ENCODE measurements around the gene RBM14. TPM values are rescaled to one million over a fixed set of nuclear protein-coding genes. Genes with fewer than 3 reads are reported as not detected.
A peak's percentile ranks its signal among the peaks of the same experiment; 100 is the strongest.

The RBM14 gene
- total RNA-seq, 1 donor = 22.4 TPM

DNA sequence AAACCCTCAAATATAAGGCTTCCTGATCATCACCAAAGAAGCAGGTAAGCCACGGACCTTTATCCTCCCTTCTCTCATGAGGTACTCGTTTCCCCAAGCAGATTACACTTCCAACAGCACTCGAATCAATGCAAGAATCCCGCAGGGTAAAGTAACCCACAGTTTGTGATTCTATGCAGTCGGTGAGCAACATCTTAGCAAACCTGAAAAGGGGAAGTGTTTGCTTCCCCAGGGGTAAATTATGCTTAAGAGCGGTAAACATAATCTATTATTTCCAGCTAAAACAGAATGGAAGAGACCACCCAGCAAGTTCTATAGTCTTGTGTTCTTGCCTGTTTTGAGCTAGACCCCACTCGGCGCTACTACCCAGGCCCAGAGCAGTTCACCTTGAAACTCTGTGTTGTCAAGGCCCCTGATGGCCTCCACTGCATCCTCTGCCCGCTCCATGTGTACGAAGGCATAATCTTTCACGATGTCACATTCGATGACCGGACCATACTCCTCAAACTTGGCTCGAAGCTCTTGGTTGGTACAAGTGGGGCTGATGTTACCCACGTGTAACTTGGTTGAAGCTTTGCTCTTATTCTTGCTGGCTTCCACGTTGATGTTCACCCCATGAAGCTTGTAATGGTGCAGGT, 60.0 kb downstream of the RBM14 start:
- no peak for DNase-seq (ENCODE audit: insufficient read length, low spot score, missing footprints)
- H3K4me3 ChIP-seq (ENCODE audit: insufficient read depth, low read length) = peak overlapping the region; percentile 86
- H3K4me2 ChIP-seq (ENCODE audit: insufficient read depth, low read length) = peak overlapping the region; percentile 92
- no peak overlapping the region for H2AFZ ChIP-seq (ENCODE audit: low read length)
- no peaks in the 10 kb centered on the region for H3K27me3 ChIP-seq (ENCODE audit: insufficient read depth, low read length)
- H3K36me3 ChIP-seq (ENCODE audit: insufficient read depth, low read length) = peaks cover 8% of the 10 kb centered on the region
- H4K20me1 ChIP-seq (ENCODE audit: insufficient read depth, low read length) = peaks cover 11% of the 10 kb centered on the region
- no peak overlapping the region for H3K27ac ChIP-seq (ENCODE audit: low read depth, low read length)
- H3K9me3 ChIP-seq (ENCODE audit: low read depth, low read length) = no peaks in the 10 kb centered on the region
- TF ChIP-seq, protein P1, sequence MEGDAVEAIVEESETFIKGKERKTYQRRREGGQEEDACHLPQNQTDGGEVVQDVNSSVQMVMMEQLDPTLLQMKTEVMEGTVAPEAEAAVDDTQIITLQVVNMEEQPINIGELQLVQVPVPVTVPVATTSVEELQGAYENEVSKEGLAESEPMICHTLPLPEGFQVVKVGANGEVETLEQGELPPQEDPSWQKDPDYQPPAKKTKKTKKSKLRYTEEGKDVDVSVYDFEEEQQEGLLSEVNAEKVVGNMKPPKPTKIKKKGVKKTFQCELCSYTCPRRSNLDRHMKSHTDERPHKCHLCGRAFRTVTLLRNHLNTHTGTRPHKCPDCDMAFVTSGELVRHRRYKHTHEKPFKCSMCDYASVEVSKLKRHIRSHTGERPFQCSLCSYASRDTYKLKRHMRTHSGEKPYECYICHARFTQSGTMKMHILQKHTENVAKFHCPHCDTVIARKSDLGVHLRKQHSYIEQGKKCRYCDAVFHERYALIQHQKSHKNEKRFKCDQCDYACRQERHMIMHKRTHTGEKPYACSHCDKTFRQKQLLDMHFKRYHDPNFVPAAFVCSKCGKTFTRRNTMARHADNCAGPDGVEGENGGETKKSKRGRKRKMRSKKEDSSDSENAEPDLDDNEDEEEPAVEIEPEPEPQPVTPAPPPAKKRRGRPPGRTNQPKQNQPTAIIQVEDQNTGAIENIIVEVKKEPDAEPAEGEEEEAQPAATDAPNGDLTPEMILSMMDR (IDR thresholded peaks at IDR 0.05; ENCODE audit: extremely low read depth, low read depth, low read length) = no peak
- H3K79me2 ChIP-seq (ENCODE audit: insufficient read depth, low read length) = peaks cover 27% of the 10 kb centered on the region
- H3K4me1 ChIP-seq (ENCODE audit: insufficient read depth, low read length) = peaks cover 21% of the 10 kb centered on the region

Small RNAs within 50 kb of the gene (small RNA-seq; reads per million reads assigned to genes)
- gene RNU4-39P = not detected

Other genes starting within 250 kb of the RBM14 start
- gene SLC29A2, start 244.9 kb upstream of the RBM14 start, total RNA-seq = under 0.01 and 0.29 TPM in 2 replicates
- 0.36 TPM in 1 of 2 replicates, not detected in the other for gene NPAS4, start 195.6 kb upstream of the RBM14 start, total RNA-seq
- gene MRPL11, start 177.8 kb upstream of the RBM14 start, total RNA-seq = 31.5 and 33.3 TPM in 2 replicates
- gene PELI3, start 149.7 kb upstream of the RBM14 start, total RNA-seq = 18.9 and 19.2 TPM in 2 replicates
- 35.8 and 36.5 TPM in 2 replicates for gene DPP3, start 136.2 kb upstream of the RBM14 start, total RNA-seq
- gene BBS1, start 106.0 kb upstream of the RBM14 start, total RNA-seq = 39.2 and 43.8 TPM in 2 replicates
- 9.4 and 10.5 TPM in 2 replicates for gene ZDHHC24, start 70.6 kb upstream of the RBM14 start, total RNA-seq
- under 0.01 TPM in 1 of 2 replicates, not detected in the other for gene ACTN3, start 69.7 kb upstream of the RBM14 start, total RNA-seq
- 41.3 and 45.6 TPM in 2 replicates for gene CTSF, start 48.0 kb upstream of the RBM14 start, total RNA-seq
- 0.88 and 1.1 TPM in 2 replicates for gene CCDC87, start 23.6 kb upstream of the RBM14 start, total RNA-seq
- 35.8 and 43.3 TPM in 2 replicates for gene CCS, start 23.4 kb upstream of the RBM14 start, total RNA-seq
- 80.4 and 84.0 TPM in 2 replicates for gene RBM4, start 22.1 kb downstream of the RBM14 start, total RNA-seq
- 19.2 and 21.8 TPM in 2 replicates for gene RBM4B, start 61.3 kb downstream of the RBM14 start, total RNA-seq
- 0.88 and 2.2 TPM in 2 replicates for gene SPTBN2, start 112.6 kb downstream of the RBM14 start, total RNA-seq
- gene RCE1, start 226.8 kb downstream of the RBM14 start, total RNA-seq = 11.5 and 18.1 TPM in 2 replicates
- gene LRFN4, start 240.4 kb downstream of the RBM14 start, total RNA-seq = 15.9 and 16.3 TPM in 2 replicates